ENCODE results near the gene DOCK8.
A peak's percentile ranks its signal among the peaks of the same experiment; 100 is the strongest.

The DOCK8 gene

GRCh38 chr9:382383-382782, 167.7 kb downstream of the DOCK8 start:
- Mint-ChIP-seq H3K36me3 (ENCODE audit: low read depth) (no peaks in the 10 kb centered on the region), H3K9me3 (no peaks in the 10 kb centered on the region), H3K27me3 (ENCODE audit: low read depth) (peaks cover 15% of the 10 kb centered on the region), H3K4me1 (no peaks in the 10 kb centered on the region), H3K4me3 (no peak overlapping the region), H3K27ac (no peak overlapping the region)
- no peak for TF ChIP-seq CTCF (IDR thresholded peaks at IDR 0.05; ENCODE audit: unreplicated experiment in 3 of 3)

- no peaks in the 10 kb centered on the region for H3K9me3 Mint-ChIP-seq
- peak; percentile 95 to 98 (median 97) for TF ChIP-seq CTCF (IDR thresholded peaks at IDR 0.05; ENCODE audit: unreplicated experiment in 3 of 3)
- no peaks in the 10 kb centered on the region for H3K27me3 Mint-ChIP-seq (ENCODE audit: low read depth)
- H3K36me3 Mint-ChIP-seq (ENCODE audit: low read depth) = no peaks in the 10 kb centered on the region
- no peak overlapping the region for H3K4me3 Mint-ChIP-seq
- H3K4me1 Mint-ChIP-seq = no peaks in the 10 kb centered on the region
- H3K27ac Mint-ChIP-seq = no peak overlapping the region
These were observed 171.2 kb downstream of the DOCK8 start for GRCh38 chr9:385818-386398.

- TF ChIP-seq CTCF (IDR thresholded peaks at IDR 0.05; ENCODE audit: unreplicated experiment in 3 of 3) = no peak
- Mint-ChIP-seq H3K9me3 (no peaks in the 10 kb centered on the region), H3K4me1 (no peaks in the 10 kb centered on the region), H3K4me3 (no peak overlapping the region), H3K36me3 (ENCODE audit: low read depth) (no peaks in the 10 kb centered on the region), H3K27ac (no peak overlapping the region), H3K27me3 (ENCODE audit: low read depth) (no peaks in the 10 kb centered on the region)
These were observed 174.5 kb downstream of the DOCK8 start for GRCh38 chr9:389159-389558.

GRCh38 chr9:389758-390157, 175.1 kb downstream of the DOCK8 start:
- H3K27me3 Mint-ChIP-seq (ENCODE audit: low read depth) = no peaks in the 10 kb centered on the region
- no peak for TF ChIP-seq CTCF (IDR thresholded peaks at IDR 0.05; ENCODE audit: unreplicated experiment in 3 of 3)
- no peaks in the 10 kb centered on the region for H3K4me1 Mint-ChIP-seq
- H3K4me3 Mint-ChIP-seq = no peak overlapping the region
- H3K36me3 Mint-ChIP-seq (ENCODE audit: low read depth) = no peaks in the 10 kb centered on the region
- H3K9me3 Mint-ChIP-seq = no peaks in the 10 kb centered on the region
- no peak overlapping the region for H3K27ac Mint-ChIP-seq

GRCh38 chr9:392077-392804, 177.6 kb downstream of the DOCK8 start:
- no peak overlapping the region for H3K4me3 Mint-ChIP-seq
- TF ChIP-seq CTCF (IDR thresholded peaks at IDR 0.05; ENCODE audit: unreplicated experiment in 3 of 3) = no peak
- H3K4me1 Mint-ChIP-seq = peaks cover 6% of the 10 kb centered on the region
- no peaks in the 10 kb centered on the region for H3K27me3 Mint-ChIP-seq (ENCODE audit: low read depth)
- H3K27ac Mint-ChIP-seq = no peak overlapping the region
- no peaks in the 10 kb centered on the region for H3K36me3 Mint-ChIP-seq (ENCODE audit: low read depth)
- H3K9me3 Mint-ChIP-seq = no peaks in the 10 kb centered on the region
